Common myeloid progenitor, CD34-positive (primary cell): ENCODE results near the gene PLXNB2.

ENCODE experiments used
- CTCF ChIA-PET: fragments of 350-600 bp; sonication (Branson Sonifier 250); formaldehyde crosslinking; loops from one replicate; lab custom pipeline; 2021; ENCODE audit warnings: antibody characterized with exemption; lab: Charles Lee
- POLR2A ChIA-PET: fragments of 350-600 bp; sonication (Branson Sonifier 250); formaldehyde crosslinking; loops from one replicate; lab custom pipeline; 2021; ENCODE audit warnings: antibody characterized with exemption; lab: Charles Lee
- DNase-seq, 3 donors: peaks; one replicate each; pipeline versions ENCODE4 v3.0.0 to v3.0.0-alpha.2; 2013
- H3K27ac ChIP-seq, 2 experiments: 1 replicate in 1 of 2; 2 replicates in 1 of 2; pipeline ENCODE4 v1.7.0; 2013; ENCODE audit warnings: inconsistent platforms in 2 of 2, low read length in 2 of 2, mild to moderate bottlenecking in 2 of 2, low read depth in 1 of 2, moderate library complexity in 1 of 2; ENCODE audit not compliant: severe bottlenecking in 2 of 2, insufficient read depth in 1 of 2, poor library complexity in 1 of 2
- H3K27me3 ChIP-seq, 5 experiments: replicated peaks in 2 of 5; 1 replicate in 3 of 5; 2 replicates in 2 of 5; pipeline versions ENCODE4 v1.6.1 to v1.7.0; 2013; ENCODE audit warnings: low read length in 4 of 5, mild to moderate bottlenecking in 2 of 5, moderate library complexity in 2 of 5, inconsistent platforms in 1 of 5; ENCODE audit not compliant: insufficient read depth in 5 of 5, control insufficient read depth in 4 of 5
- H3K36me3 ChIP-seq, 4 experiments: 1 replicate in 2 of 4; 2 replicates in 2 of 4; pipeline versions ENCODE4 v1.6.1 to v1.7.0; 2013; ENCODE audit warnings: low read length in 3 of 4, control low read depth in 1 of 4, mild to moderate bottlenecking in 1 of 4; ENCODE audit not compliant: control insufficient read depth in 4 of 4, insufficient read depth in 4 of 4
- H3K4me1 ChIP-seq, 4 experiments: 1 replicate in 3 of 4; 2 replicates in 1 of 4; pipeline versions ENCODE4 v1.6.1 to v1.7.1; 2013; ENCODE audit warnings: low read length in 3 of 4, mild to moderate bottlenecking in 3 of 4, control low read depth in 1 of 4, inconsistent platforms in 1 of 4, moderate library complexity in 1 of 4; ENCODE audit not compliant: control insufficient read depth in 4 of 4, insufficient read depth in 4 of 4; ENCODE audit errors: control extremely low read depth in 1 of 4
- H3K4me3 ChIP-seq, 7 experiments: 1 replicate in 4 of 7; 2 replicates in 3 of 7; pipeline versions ENCODE4 v1.5.1 to v1.7.0; 2013; ENCODE audit warnings: mild to moderate bottlenecking in 7 of 7, low read length in 6 of 7, moderate library complexity in 6 of 7, inconsistent platforms in 2 of 7, low read depth in 2 of 7, control low read depth in 1 of 7; ENCODE audit not compliant: insufficient read depth in 4 of 7, control insufficient read depth in 1 of 7; ENCODE audit errors: extremely low read depth in 1 of 7
- H3K9me3 ChIP-seq, 5 experiments: 1 replicate in 4 of 5; 2 replicates in 1 of 5; pipeline versions ENCODE4 v1.6.1 to v1.7.1; 2013; ENCODE audit warnings: low read length in 4 of 5, mild to moderate bottlenecking in 2 of 5, inconsistent platforms in 1 of 5, low read depth in 1 of 5, moderate library complexity in 1 of 5; ENCODE audit not compliant: control insufficient read depth in 4 of 5, insufficient read depth in 2 of 5; ENCODE audit errors: control extremely low read depth in 1 of 5
- WGBS: methylation state at CpG from one replicate; pipeline ENCODE4 v1.1.5; 2013; ENCODE audit not compliant: insufficient coverage; 5-methylcytosine and 5-hydroxymethylcytosine counted together

PLXNB2 gene

GRCh38 chr22:50315289-50316113 lies 8.1 kb upstream of the PLXNB2 start:
- POLR2A ChIA-PET: interaction anchor here (2.2 to 3.7 kb wide), 3 partner anchors 9 to 22 kb away, joined by 17 to 33 read pairs (median 20); partner anchors contain the start of genes DENND6B and PLXNB2

GRCh38 chr22:50314455-50315288 lies 7.2 kb upstream of the PLXNB2 start:
- ChIA-PET POLR2A (interaction anchor here (2.2 to 3.7 kb wide), 3 partner anchors 10 to 22 kb away, joined by 17 to 33 read pairs (median 20); partner anchors contain the start of genes DENND6B and PLXNB2), CTCF (interaction anchor here (1.0 to 3.7 kb wide), 9 partner anchors 9 to 42 kb away, joined by 3 to 26 read pairs (median 5); partner anchors contain the start of gene DENND6B)
- DNase-seq: peak; percentile 78 to 95 (median 90)
- H3K9me3 ChIP-seq: no peaks in the 10 kb centered on the region
- H3K27me3 ChIP-seq: no peaks in the 10 kb centered on the region
- H3K27ac ChIP-seq: peak overlapping the region; percentile 72 to 92
- WGBS: 11% methylated on average over 32 of the region's 33 CpGs
- peaks cover 0 to 5% (median 2%) of the 10 kb centered on the region in 4 experiments for H3K36me3 ChIP-seq
- H3K4me3 ChIP-seq: peak overlapping the region; percentile 21 to 76 (median 50)
- H3K4me1 ChIP-seq: peaks cover 0 to 38% (median 34%) of the 10 kb centered on the region in 4 experiments

More at GRCh38 chr22:50315289-50316113, 8.1 kb upstream of the PLXNB2 start:
- H3K4me1 ChIP-seq: peaks cover 0 to 38% (median 31%) of the 10 kb centered on the region in 4 experiments
- peak overlapping the region in 3 of 7 experiments; percentile 1 to 76 (median 62) for H3K4me3 ChIP-seq
- WGBS: 89% methylated on average over 15 of the region's 18 CpGs
- H3K27me3 ChIP-seq: no peaks in the 10 kb centered on the region
- peak overlapping the region in 1 of 2 experiments; percentile 92 for H3K27ac ChIP-seq
- no peaks in the 10 kb centered on the region for H3K9me3 ChIP-seq
- peaks cover 0 to 5% (median 2%) of the 10 kb centered on the region in 4 experiments for H3K36me3 ChIP-seq
- DNase-seq: peak in 1 of 3 donors; percentile 65
- CTCF ChIA-PET: interaction anchor here (0.8 to 3.7 kb wide), 12 partner anchors 8 to 43 kb away, joined by 3 to 26 read pairs (median 5); partner anchors contain the start of gene DENND6B

- Histone ChIP-seq H3K9me3 (no peaks in the 10 kb centered on the region), H3K4me3 (peak overlapping the region in 6 of 7 experiments; percentile 1 to 76 (median 48)), H3K4me1 (peaks cover 0 to 43% (median 39%) of the 10 kb centered on the region in 4 experiments), H3K36me3 (peaks cover 0 to 5% (median 2%) of the 10 kb centered on the region in 4 experiments), H3K27ac (peak overlapping the region; percentile 72 to 92), H3K27me3 (no peaks in the 10 kb centered on the region)
- CTCF ChIA-PET: interaction anchor here (1.0 to 3.7 kb wide), 9 partner anchors 9 to 41 kb away, joined by 3 to 26 read pairs (median 5); partner anchors contain the start of gene DENND6B
- 25% methylated on average over 12 of the region's 14 CpGs for WGBS
- DNase-seq: no peak
- POLR2A ChIA-PET: interaction anchor here (2.2 to 3.7 kb wide), 3 partner anchors 10 to 21 kb away, joined by 17 to 33 read pairs (median 20); partner anchors contain the start of genes DENND6B and PLXNB2
These were observed 6.6 kb upstream of the PLXNB2 start for GRCh38 chr22:50314081-50314454.

- peak in 2 of 3 donors; percentile 46 to 59 for DNase-seq
- ChIA-PET POLR2A (interaction anchor here (2.2 to 3.7 kb wide), 3 partner anchors 9 to 21 kb away, joined by 17 to 33 read pairs (median 20); partner anchors contain the start of genes DENND6B and PLXNB2), CTCF (interaction anchor here (1.1 to 3.7 kb wide), 5 partner anchors 12 to 38 kb away, joined by 3 to 26 read pairs (median 7); partner anchors contain the start of gene DENND6B)
- Histone ChIP-seq H3K4me3 (peak overlapping the region in 2 of 7 experiments; percentile 62 to 76), H3K9me3 (no peaks in the 10 kb centered on the region), H3K36me3 (peaks cover 0 to 5% (median 2%) of the 10 kb centered on the region in 4 experiments), H3K4me1 (peaks cover 0 to 48% (median 44%) of the 10 kb centered on the region in 4 experiments), H3K27ac (peak overlapping the region; percentile 72 to 92), H3K27me3 (no peaks in the 10 kb centered on the region)
- whole genome bisulfite sequencing: 89% methylated on average over 14 of the region's 17 CpGs
These were observed 6.2 kb upstream of the PLXNB2 start for GRCh38 chr22:50313600-50313999.

- Histone ChIP-seq H3K9me3 (no peaks in the 10 kb centered on the region), H3K27me3 (no peaks in the 10 kb centered on the region), H3K36me3 (peaks cover 0 to 5% (median 2%) of the 10 kb centered on the region in 4 experiments), H3K4me1 (peaks cover 0 to 54% (median 49%) of the 10 kb centered on the region in 4 experiments), H3K27ac (no peak overlapping the region), H3K4me3 (no peak overlapping the region)
- ChIA-PET CTCF (interaction anchor here (0.9 to 2.4 kb wide), 4 partner anchors 13 to 19 kb away, joined by 3 to 9 read pairs (median 4); partner anchors contain the start of gene DENND6B), POLR2A (interaction anchor here (3.1 to 3.7 kb wide), 2 partner anchors 9 to 12 kb away, joined by 17 to 33 read pairs; partner anchors contain the start of genes DENND6B and PLXNB2)
- DNase-seq: no peak
- WGBS: 93% methylated on average over 3 of the region's 7 CpGs
These were observed 5.6 kb upstream of the PLXNB2 start for GRCh38 chr22:50313021-50313420.

- Histone ChIP-seq H3K27ac (no peak overlapping the region), H3K4me3 (no peak overlapping the region), H3K36me3 (peaks cover 0 to 5% (median 2%) of the 10 kb centered on the region in 4 experiments), H3K9me3 (no peaks in the 10 kb centered on the region), H3K27me3 (no peaks in the 10 kb centered on the region), H3K4me1 (peaks cover 0 to 57% (median 52%) of the 10 kb centered on the region in 4 experiments)
- DNase-seq: no peak
- POLR2A ChIA-PET: interaction anchor here (0.9 kb wide), 1 partner anchor 11 kb away, joined by 3 read pairs; no protein-coding TSS in a partner anchor
- 94% methylated on average over 4 of the region's 12 CpGs for WGBS
- CTCF ChIA-PET: interaction anchor here (0.9 to 1.5 kb wide), 2 partner anchors 14 to 18 kb away, joined by 3 read pairs; partner anchors contain the start of gene DENND6B
These were observed 4.9 kb upstream of the PLXNB2 start for GRCh38 chr22:50312371-50312770.
